ENCODE results near the gene RFX3.
"Not testable (repeated sequence)": the region's sequence is repeated elsewhere in the genome, so short reads cannot be mapped to it uniquely, and the experiment has no call there.

RFX3 gene

DNA sequence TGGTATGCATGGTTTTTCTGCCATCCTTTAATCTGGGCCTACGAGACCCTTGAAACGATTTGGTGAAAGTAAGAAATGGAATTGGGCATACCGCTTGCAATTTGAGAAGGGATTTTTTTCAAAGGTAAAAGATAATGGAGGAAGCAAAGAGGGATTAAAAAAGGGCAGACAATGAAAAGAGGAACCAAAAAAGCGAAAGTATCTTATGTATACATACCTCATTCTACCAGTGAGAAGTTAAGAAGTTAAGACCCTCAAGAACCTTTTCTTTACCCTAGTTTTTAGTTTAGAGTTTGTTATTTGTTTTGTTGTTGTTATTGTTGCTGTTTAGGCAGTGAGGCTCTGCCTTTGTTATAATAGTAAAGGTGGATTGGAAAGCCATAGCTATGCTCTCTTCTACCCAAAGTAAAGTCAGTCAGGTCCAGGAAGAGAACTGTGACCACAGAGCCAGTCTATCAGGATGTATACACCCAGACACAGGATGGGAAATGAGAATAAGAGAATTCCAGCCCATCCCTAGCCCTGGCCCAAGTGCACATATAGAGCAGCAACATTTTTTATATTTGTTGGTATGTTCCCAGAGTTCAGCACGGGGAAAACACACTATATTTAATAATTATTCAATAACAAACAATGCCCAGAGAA is 166.6 kb downstream of the RFX3 start:
- DNase-seq (ENCODE audit: low spot score), result no peak

DNA sequence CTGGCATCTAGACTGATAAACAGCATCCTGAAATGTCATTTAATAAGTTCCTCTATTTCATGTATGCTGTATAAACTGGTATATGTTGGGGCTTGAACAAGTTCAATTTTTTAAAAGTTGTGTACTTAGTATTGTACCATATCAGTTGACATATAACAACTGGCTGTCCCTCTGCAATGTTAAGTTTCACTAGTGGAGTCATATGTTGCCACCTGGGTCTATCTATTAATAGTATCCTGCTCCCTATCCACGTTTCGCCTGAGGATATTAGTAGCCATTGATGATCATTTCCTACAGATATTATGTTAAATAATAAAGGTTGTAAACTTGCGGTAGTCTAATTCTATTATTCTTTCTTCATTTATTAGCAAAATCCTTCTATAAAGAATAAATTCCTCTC is 177.6 kb downstream of the RFX3 start:
- DNase-seq (ENCODE audit: low spot score), result no peak

DNA sequence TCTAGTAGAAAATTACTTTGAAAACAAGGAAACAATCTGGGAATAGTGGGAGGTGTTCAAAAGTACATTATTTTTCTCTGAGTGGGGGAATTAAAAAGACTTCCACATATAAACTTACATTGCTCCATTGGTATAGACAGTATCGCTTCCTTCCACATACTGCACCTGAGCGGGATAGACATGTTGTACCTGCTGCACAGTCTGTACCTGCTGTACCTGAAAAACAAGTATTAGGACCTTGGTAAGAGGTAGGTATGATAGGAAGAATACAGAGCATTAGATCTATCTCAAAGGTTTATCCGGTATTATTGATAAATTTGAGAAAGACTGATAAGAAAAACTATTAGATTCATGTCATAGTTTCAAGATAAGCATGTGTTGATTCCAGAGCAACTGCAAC is 179.3 kb downstream of the RFX3 start:
- DNase-seq (ENCODE audit: low spot score), result no peak

DNA sequence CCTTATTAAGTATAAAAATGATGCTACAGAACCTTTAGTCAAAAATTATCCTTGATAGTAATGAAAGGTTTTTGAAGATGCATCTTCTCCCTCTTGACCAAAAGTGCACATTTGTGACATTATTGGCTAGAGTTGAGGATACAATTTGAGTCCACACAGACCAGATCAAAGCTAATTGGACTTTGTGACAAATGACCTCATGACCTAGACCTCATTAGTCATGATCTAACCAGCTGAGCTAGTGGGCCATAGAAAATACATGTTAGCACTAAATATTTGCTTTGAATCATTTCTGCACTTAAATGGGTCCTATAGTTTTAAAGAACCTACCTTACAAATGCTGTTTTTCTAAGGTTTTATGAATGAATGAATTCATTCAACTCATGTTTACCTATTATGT is 182.1 kb downstream of the RFX3 start:
- DNase-seq (ENCODE audit: low spot score), result no peak

DNA sequence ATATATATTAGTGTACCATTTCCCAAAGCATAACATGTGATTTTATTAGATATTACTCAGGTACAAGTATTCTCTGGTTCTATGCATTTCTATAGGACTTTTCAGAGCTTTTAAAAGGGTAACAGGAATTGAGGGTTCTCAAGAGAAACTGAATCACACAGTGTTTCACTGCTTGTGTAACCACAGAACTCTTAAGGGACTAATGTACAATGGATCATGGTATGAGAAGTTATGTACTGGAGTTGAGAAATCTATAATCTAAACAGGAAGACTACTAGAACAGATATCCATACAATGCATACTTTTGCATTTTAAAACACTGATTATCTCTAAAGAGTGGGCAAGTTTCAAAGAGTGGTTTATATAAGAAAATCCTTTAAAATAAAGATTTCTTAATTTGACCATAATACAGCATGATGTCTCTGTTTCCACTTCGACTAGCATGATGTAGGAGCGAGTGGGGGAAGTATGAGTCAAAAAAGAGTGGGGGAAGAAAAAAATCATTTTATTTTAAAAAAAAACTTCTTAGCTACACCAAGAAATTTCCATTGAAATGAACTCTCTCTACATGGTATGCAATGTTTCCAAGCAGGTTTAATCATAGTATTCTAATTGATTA is 183.5 kb downstream of the RFX3 start:
- DNase-seq (ENCODE audit: low spot score), result no peak

DNA sequence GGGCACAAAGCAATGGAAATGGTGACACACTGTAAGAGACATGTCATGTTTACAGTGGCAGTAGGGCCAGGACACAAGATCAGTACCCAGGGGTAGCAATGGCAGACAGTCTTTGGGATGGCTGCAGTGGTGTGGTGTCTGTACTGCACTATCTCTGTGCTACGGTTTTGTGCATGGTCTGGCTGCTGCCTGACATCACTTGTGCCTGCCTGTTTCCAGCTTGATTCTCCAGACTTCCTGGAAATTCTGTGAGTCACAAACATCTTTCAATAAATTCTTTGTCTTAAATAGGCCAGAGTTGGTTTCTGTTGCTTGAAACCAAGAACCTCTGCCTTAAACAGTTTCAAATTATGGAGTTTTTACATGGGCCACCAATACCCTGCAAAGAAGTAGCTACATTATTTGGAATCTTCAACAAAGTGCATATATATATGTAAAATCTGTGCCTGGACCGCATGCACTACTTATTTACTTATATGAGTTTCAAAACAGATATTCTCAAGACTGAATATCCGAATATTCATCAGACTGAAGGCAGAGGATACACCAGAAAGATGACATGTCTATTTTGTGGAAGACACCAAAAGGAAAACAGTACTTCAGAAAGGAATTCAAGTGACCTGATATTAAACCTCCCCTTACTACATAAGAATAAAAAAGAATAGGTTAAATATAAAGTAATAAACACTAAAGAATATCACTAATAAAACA is 188.1 kb downstream of the RFX3 start:
- peak; percentile 45 for DNase-seq (ENCODE audit: low spot score)

DNA sequence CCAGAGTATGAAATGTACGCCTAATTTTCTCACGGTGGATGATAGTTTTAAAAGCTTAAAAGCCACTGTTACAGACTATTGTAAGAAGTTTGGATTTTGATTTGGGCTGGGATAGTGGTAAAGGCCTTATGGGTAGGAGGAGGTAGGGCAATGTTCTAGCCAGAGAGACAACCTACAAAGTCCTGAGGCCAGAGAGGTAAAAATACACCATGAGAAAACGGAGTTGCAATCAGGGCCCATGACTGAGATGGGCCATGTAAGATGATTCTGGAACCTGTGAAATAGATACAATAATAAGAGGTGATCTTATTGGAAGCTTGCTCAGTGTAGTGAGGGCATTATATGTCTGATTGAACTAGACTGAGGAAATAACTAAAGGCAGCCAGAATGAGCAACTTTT is 188.8 kb downstream of the RFX3 start:
- DNase-seq (ENCODE audit: low spot score), result no peak

DNA sequence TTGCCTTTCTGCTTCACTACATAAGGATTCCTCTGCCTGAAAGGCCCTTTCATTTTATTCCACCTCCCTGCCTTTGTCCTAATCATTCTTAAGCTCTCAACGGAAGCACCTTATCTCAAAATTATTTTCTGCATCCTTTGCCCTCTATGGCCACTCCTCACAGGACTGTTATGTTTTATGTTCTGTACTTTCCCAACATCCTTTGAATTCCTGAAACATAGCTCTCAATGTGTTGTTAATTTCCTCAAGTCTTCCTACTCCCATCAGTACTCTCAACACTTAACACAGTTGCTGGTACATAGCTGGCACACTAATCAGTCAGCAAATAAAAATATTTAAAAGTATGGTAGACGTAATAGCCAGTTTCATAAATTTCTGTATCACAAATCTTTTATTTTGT is 193.0 kb downstream of the RFX3 start:
- no peak for DNase-seq (ENCODE audit: low spot score)

DNA sequence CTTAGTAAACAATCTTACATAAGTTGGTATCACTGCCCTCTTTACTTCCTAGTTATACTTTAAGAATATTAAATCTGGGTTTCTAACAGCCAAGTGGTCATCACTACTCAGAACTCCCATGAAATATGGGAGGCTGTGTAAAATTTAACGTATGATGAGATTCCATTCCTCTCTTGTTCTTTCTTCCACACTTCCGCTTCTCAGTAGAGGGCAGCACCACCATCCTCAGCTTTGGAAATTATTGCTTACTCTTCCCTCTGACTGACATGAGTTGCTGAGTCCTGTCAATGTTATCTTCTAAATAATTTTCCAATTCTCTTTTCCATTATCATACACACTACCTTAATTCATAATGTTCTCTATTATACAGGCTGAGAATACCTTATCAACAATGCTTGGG is 194.0 kb downstream of the RFX3 start:
- peak; percentile 34 for DNase-seq (ENCODE audit: low spot score)

DNA sequence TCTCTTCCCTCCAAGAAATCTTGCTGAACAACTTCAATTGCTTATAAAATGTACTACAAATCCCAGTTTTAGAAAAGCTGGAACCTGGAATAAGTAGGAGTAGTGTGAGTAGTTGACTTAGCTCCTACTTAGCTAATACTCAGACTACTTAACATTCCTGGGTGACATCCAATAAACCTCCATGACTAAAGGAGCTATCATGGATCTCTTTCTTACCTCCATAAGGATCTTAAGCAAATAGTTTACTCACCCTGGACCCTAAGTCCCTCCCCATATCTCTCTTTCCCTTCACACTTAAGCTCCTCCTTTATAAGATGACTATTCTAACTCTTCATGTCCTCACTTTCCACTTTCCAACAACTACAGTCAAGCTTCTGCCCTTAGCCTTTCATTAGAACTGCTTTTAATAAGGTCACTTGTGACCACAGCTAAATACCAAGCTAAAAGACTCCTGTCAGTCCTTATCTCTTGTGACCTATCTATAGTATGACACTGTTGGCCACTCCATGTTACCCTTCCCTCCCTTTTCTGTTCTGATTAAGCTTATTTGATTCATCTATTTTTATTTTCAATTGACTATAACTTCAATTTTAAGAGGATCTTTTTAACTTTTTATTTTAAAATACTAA is 194.9 kb downstream of the RFX3 start:
- DNase-seq (ENCODE audit: low spot score), result no peak

DNA sequence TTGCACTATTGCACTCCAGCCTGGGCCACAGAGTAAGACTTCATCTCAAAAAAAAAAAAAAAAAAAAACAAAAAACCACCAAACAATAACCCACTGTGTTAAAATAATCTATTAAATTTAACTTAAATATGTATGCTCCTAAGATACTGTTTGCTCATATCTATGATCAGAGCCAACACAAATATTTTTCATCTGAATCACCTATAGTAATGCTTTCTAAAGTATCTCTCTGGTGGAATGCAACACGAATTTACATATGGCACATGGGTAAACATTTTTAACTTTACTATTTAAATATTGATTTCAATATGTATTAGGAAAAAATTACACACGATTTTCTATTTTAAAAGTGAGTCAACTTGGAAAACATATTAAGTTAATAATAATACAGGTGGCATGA is 196.4 kb downstream of the RFX3 start:
- no peak for DNase-seq (ENCODE audit: low spot score)

DNA sequence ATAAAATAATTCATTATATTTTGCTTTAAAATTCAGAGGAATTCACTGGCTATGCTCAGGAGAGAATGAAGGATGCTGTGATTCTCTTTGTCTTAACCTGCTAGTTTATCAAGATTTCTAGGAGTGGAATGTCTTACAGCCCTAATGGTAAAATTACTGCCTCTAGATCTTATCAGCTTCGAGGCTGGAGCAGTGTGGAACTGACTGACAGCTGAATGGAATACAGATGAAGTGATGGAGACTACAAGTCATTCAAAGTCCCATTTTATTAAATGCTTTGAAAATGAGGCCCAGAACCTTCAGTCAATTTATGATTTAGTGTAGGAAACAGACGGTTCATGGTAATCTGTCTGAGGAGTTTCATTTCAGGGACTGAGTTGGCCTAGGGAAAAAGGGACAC is 202.1 kb downstream of the RFX3 start:
- no peak for DNase-seq (ENCODE audit: low spot score)

DNA sequence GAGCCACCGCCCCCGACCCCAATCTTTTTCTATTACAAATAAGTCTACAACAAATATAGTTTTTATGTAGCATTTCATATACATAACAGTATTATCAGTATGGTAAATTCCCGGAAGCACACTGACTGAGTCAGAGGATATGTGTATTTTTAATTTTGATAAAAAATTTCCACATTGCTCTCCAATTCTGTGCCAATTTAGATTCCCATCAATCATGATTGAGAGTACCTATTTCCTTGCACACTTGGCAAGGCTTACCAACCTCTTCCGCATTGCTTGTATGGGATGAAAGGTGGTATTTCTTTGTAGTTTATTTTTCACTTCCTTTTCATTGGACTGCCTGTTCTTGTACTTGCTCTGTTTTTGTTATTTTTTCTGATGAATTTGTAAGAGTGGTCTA is 204.6 kb downstream of the RFX3 start:
- DNase-seq (ENCODE audit: low spot score), result no peak

DNA sequence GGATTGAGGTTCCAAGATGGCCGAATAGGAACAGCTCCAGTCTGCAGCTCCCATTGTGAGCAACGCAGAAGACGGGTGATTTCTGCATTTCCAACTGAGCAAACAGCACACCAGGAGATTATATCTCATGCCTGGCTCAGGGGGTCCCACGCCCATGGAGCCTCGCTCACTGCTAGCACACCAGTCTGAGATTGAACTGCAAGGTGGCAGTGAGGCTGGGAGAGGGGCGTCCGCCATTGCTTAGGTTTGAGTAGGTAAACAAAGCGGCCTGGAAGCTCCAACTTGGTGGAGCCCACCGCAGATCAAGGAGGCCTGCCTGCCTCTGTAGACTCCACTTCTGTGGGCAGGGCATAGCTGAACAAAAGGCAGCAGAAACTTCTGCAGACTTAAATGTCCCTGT is 213.2 kb downstream of the RFX3 start:
- not testable (repeated sequence) for DNase-seq (ENCODE audit: low spot score)

DNA sequence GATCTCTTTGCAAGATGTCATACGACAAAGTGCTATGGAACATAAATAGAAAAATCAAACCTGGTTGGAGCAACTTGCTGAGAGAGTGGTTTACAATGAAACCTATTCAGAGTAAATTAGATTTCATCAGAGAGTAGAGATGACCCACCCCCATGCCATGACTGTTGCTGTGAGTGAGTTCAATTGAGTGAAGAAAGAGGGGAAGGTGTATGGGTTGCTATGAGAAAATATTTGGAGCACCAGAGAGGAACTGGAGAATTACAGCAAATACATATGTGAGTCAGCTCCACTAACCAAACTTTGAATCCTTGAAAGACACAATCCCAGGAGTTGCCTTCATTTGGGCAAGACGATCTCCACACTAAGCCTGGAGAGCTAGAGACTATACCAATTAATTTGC is 217.2 kb downstream of the RFX3 start:
- DNase-seq (ENCODE audit: low spot score), result no peak

DNA sequence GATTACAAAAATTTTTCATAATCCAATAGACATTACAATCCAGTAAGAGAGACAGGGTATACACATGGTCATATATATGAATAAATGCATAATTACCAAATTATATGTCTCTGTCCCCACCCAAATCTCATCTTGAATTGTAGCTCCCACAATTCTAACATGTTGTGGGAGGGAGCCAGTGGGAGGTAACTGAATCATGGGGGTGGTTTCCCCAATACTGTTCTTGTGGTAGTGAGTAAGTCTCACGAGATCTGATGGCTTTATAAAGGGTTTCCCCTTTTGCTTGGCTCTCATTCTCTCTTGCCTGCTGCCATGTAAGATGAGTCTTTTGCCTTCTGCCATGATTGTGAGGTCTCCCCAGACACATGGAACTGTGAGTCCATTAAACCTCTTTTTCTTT is 221.4 kb downstream of the RFX3 start:
- DNase-seq (ENCODE audit: low spot score), result not testable (repeated sequence)

DNA sequence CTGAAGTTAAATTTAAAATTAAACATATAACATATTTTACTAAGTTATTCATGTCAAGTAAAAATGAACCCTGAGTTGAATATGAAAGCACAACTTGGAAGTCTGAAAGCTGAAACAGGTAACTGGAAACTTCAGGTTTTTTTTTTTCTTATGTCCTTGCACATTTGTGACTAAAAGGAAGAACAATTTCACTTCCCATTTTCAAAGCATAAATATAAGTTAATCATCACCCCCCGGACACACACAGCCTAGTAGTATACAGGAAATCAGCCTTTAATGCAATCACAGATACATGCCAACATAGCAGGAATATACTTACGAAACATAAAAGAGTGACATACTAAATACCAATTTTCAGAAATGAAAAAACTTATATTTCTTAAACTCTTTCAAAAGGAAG is 225.9 kb downstream of the RFX3 start:
- DNase-seq (ENCODE audit: low spot score), result no peak

DNA sequence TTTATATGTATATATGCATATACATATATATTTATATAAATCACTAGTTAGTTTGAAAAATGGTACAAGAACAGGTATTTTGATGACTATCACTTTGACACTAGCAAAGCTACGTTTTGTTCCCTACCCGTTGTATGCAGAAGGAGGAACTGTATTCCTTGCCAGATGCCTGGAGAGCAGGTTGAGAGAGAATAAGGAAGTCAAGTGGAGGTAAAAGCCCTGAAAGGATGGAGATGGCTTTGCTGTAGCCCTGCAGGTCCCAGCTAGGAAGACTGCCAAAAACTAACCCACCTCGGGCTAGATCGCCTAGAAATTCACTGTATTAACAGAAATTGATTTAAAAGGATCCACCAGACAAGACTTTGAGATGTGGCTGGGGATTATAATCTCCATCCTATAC is 229.3 kb downstream of the RFX3 start:
- DNase-seq (ENCODE audit: low spot score), result no peak

DNA sequence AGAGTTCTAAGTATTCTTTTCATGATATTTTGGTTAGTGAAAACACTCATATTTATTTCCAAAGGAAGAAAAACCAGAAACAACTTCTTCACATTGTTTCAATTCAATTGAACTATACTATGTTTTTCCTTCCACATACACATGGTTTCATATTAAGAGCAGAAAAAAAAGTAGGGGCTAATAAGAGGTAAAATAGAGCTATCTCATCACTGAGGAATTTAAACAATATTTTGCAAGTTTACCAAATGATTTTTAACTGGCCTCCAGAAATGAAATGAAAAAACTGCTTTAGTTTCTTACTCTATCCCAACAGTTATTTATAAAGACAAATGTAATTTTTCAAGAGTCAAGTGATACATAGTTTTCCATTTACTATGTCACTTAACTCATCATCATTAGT is 233.5 kb downstream of the RFX3 start:
- no peak for DNase-seq (ENCODE audit: low spot score)

DNA sequence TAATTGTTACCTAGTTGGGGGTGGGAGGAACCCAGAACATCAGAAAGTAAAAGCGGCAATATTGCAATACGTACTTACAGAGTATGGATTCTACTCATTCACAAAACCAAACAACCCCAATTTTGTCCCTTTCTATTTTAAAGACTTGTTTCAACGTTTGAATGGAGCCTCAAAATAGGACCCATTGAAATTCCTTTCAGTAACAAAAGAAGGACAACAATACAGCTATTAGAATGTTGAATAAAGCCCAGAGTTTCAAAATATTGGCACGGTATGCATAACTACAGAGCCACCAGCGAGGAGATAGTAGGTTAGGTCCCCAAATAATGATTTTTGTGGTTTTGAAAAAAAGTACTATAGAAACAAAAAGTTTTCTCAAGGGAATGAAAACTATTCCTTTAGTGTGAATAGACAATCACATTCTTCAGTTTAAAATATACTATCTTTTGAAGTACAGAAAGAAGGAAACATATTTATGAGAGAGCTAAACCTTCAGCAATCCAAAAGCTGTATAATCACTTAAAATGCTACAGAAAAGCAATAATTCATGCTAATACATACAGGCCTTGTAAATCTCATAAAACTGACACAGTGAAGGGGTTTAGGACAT is 235.5 kb downstream of the RFX3 start:
- peak; percentile 14 for DNase-seq (ENCODE audit: low spot score)

DNA sequence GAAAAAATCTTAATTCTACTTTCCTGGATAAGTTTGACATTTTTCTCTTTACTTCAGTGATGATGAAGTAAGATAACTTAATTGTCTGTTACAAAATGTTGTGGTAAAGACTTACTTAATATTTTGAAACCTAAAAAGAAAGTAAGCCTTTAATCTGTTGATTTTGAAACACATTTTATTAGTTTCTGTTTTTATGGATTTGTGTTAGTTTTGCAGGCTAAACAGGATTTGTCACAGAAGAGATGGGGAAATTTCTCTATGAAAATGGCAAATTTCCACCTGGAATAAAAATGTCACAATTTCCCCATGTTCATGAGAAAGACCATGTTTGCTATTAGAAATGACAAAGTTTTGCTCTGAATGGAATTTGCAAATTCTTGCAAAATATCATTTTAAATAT is 237.1 kb downstream of the RFX3 start:
- DNase-seq (ENCODE audit: low spot score), result no peak

DNA sequence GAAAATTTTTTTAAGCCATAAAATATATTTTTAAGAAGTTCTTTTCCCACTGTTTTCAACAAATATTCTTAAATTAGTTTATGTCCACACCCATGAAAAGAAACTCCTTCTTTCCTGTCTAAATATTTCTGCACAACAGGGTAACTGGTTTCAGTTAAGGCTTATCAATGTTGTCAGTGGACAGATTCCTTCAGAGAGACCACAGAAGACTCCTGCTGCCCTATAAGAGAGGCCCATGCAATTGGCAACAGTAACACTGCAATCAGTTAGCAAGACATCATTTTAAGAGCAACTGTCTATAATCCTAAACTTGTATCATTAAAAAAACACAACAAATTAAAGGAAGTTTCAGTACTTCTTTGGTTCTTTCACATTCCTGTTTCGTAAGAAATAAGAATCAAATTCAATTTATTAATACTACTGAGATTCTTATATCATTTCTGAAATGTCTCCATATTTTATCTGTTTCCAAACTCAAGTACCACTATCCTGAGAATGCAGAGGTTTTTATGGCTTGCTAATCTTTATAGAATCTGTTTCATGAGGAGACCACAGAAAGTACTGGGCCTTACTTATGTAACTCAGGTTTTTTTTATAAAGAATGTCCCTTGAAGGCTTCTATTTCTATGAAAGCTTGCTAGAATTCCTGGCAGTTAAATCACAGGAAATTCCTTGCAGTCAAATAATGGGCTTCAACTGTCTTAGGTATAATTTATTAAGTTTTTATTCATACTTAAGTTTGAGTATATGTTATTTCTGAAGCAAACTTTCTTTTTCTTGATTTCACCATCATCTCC is 240.2 kb downstream of the RFX3 start:
- DNase-seq (ENCODE audit: low spot score), result no peak
